Mesodermal cell (in vitro differentiated cells): ENCODE results near the gene USHBP1.
A peak's percentile ranks its signal among the peaks of the same experiment; 100 is the strongest.

Experiments
- H3K27ac ChIP-seq: 2 replicates; pipeline ENCODE4 v1.7.0; 2013; ENCODE audit warnings: mild to moderate bottlenecking, low read depth, low read length, moderate library complexity; ENCODE audit not compliant: severe bottlenecking
- H3K36me3 ChIP-seq: 2 replicates; pipeline ENCODE4 v1.7.1; 2013; ENCODE audit warnings: mild to moderate bottlenecking, low read length, moderate library complexity; ENCODE audit not compliant: control insufficient read depth, insufficient read depth
- H3K4me1 ChIP-seq: one replicate; pipeline ENCODE4 v1.7.1; 2013; ENCODE audit warnings: mild to moderate bottlenecking, low read length; ENCODE audit not compliant: insufficient read depth, control insufficient read depth, poor library complexity, severe bottlenecking
- H3K4me3 ChIP-seq: 2 replicates; pipeline ENCODE4 v1.7.0; 2013; ENCODE audit warnings: low read length, control low read depth, mild to moderate bottlenecking; ENCODE audit not compliant: insufficient read depth, poor library complexity, severe bottlenecking; ENCODE audit errors: extremely low read depth
- H3K9me3 ChIP-seq: 2 replicates; pipeline ENCODE4 v1.7.1; 2013; ENCODE audit warnings: mild to moderate bottlenecking, low read length, moderate library complexity; ENCODE audit not compliant: control insufficient read depth
- WGBS, 2 experiments: methylation state at CpG; one replicate each; pipeline ENCODE4 v1.1.5; 2013; ENCODE audit warnings: missing lambda C conversion rate in 2 of 2; ENCODE audit not compliant: insufficient coverage in 2 of 2; 5-methylcytosine and 5-hydroxymethylcytosine counted together

USHBP1 gene

GRCh38 chr19:17262557-17262956, 2.0 kb downstream of the USHBP1 start:
- peaks cover 8% of the 10 kb centered on the region for H3K4me1 ChIP-seq
- H3K27ac ChIP-seq: no peak overlapping the region
- peaks cover 4% of the 10 kb centered on the region for H3K36me3 ChIP-seq
- H3K4me3 ChIP-seq: no peak overlapping the region
- H3K9me3 ChIP-seq: no peaks in the 10 kb centered on the region
- WGBS, 2 experiments: 85% methylated on average over 13 to 14 of the region's 16 CpGs

- H3K36me3 ChIP-seq: peaks cover 4% of the 10 kb centered on the region
- H3K4me1 ChIP-seq: peaks cover 8% of the 10 kb centered on the region
- H3K4me3 ChIP-seq: no peak overlapping the region
- no peaks in the 10 kb centered on the region for H3K9me3 ChIP-seq
- H3K27ac ChIP-seq: no peak overlapping the region
- WGBS, 2 experiments: 14 to 23% methylated on average over 14 of the region's 15 CpGs
Measured at GRCh38 chr19:17260842-17261325, 3.7 kb downstream of the USHBP1 start.

- Histone ChIP-seq H3K4me3 (no peak overlapping the region), H3K4me1 (peaks cover 7% of the 10 kb centered on the region), H3K36me3 (peaks cover 4% of the 10 kb centered on the region), H3K9me3 (no peaks in the 10 kb centered on the region), H3K27ac (no peak overlapping the region)
- no CpG with 5 or more reads among the region's 1 CpG for WGBS, 2 experiments
Measured at GRCh38 chr19:17259934-17260333, 4.6 kb downstream of the USHBP1 start.

DNA sequence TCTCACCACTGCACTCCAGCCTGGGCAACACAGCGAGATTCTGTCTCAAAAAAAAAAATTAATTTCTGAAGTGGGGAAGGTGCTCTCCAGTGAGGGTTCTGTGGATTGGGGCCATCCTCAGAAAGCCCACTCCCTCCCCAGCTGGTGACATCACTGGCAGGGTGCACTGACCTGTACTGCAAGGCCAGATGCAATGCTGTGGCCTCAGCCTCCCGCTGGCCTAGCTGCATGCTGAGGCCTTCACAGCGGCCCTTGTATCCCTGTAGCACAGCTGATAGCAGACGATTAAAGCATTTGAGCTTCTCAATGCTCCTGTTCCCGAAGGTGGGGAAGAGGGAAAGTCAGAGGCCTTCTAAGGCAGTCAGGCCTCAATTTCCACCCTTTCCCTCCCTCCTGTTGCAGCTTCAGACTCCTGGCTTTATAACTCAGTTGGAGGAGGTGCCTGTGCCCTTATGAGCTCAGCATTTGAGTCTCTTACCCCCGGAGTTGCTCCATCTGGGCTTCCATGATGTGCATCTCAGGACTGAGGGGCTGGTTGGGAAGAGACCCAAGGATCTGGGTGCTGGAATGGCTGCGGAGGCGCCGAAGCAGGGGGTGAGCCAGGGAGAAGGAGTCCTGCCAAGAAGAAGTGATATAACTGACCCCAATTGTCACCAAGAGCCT, 5.3 kb downstream of the USHBP1 start:
- H3K4me3 ChIP-seq: no peak overlapping the region
- WGBS, 2 experiments: 86 to 91% methylated on average over 7 to 8 of the region's 9 CpGs
- no peak overlapping the region for H3K27ac ChIP-seq

GRCh38 chr19:17256130-17256529, 8.4 kb downstream of the USHBP1 start:
- Histone ChIP-seq H3K27ac (no peak overlapping the region), H3K4me1 (no peaks in the 10 kb centered on the region), H3K36me3 (peaks cover 4% of the 10 kb centered on the region), H3K4me3 (no peak overlapping the region), H3K9me3 (no peaks in the 10 kb centered on the region)
- WGBS, 2 experiments: 86 to 90% methylated on average over 3 of the region's 3 CpGs

More for the DNA sequence above, 5.3 kb downstream of the USHBP1 start:
- Histone ChIP-seq H3K36me3 (peaks cover 4% of the 10 kb centered on the region), H3K9me3 (no peaks in the 10 kb centered on the region), H3K4me1 (peaks cover under 1% of the 10 kb centered on the region)

DNA sequence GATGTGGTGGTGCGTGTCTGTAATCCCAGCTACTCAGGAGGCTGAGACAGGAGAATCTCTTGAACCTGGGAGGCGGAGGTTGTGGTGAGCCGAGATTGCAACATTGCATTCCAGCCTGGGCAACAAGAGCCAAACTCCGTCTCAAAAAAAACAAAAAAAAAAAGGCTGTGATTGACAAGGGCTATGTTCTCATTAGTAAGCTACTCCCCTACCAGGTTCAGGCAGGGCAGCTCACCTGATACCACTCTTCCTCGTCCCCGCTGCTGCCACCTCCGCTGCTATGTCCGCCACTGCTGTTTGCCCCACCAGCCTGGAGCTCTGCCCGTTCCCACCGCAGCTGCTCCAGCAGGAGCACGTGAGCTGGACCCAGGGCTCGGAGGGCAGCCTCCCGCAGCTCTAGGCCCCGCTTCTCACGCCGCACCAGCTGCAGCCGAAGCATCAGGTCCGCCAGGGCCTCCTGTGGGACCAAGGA, 9.4 kb downstream of the USHBP1 start:
- 89% methylated on average over 16 to 17 of the region's 18 CpGs for WGBS, 2 experiments
- H3K4me3 ChIP-seq: no peak overlapping the region

DNA sequence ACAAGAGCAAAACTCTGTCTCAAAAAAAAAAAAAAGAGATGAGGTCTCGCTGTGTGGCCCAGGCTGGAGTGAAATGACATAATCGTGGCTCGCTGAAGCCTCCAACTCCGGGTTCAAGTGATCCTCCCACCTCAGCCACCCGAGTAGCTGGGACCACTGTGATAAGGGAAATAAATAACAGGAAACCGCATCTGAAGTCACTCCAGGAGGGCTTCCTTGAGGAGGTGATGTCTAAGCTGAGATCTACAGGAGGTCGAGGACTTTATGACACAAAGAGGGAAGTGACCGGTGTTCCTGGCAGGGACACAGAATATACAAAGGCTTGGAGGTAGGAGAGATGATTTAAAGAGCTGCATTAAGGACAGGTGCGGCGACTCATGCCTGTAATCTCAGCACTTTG, 9.9 kb downstream of the USHBP1 start:
- no peak overlapping the region for H3K4me3 ChIP-seq
- H3K4me1 ChIP-seq: no peaks in the 10 kb centered on the region
- no peaks in the 10 kb centered on the region for H3K9me3 ChIP-seq
- WGBS, 2 experiments: 85 to 94% methylated on average over 7 to 10 of the region's 10 CpGs
- no peak overlapping the region for H3K27ac ChIP-seq
- peaks cover 4% of the 10 kb centered on the region for H3K36me3 ChIP-seq

More for the DNA sequence above, 9.4 kb downstream of the USHBP1 start:
- H3K4me1 ChIP-seq: no peaks in the 10 kb centered on the region
- no peaks in the 10 kb centered on the region for H3K9me3 ChIP-seq
- peaks cover 4% of the 10 kb centered on the region for H3K36me3 ChIP-seq
- no peak overlapping the region for H3K27ac ChIP-seq

GRCh38 chr19:17249887-17250548, 14.5 kb downstream of the USHBP1 start:
- H3K27ac ChIP-seq: no peak overlapping the region
- H3K36me3 ChIP-seq: no peaks in the 10 kb centered on the region
- 93 to 99% methylated on average over 8 to 12 of the region's 15 CpGs for WGBS, 2 experiments
- H3K4me3 ChIP-seq: no peak overlapping the region
- H3K4me1 ChIP-seq: peaks cover 7% of the 10 kb centered on the region
- no peaks in the 10 kb centered on the region for H3K9me3 ChIP-seq

DNA sequence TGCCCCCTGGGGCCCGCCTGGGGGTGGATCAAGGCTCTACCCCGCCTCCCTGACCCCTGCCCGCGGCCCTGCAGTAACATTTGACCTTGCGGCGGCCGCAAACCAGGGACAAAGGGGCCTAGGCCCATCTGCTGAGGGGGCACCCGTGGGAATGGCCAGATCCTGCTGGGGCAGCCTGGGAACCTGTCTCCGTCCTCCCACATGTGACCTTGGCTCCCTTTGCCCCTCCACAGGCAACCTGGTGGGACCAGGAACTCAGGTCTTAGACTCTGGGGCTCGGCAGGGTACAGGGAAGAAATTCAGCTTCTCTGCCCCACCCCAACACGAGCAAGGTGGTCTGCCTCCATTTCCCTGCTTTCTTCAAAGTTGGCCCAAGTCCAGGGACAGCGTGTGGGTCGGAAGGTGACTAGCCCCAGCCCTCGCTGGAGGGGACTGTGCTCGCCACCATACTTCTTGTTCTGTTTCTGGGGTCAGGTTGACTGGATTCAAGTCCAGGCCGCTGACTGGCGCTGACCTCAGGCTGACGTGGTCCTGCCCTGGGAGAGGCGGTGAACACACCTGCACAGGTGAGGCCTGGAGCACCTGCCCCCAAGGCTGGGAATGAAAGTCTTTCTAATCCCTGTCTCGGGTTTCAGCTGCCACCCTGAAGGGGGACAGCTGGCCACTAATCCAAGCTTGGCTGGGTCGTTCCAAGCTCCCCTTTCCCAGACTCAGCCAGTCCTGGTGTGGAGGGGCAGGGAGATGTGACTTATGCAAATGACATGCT, 16.4 kb downstream of the USHBP1 start:
- H3K36me3 ChIP-seq: no peaks in the 10 kb centered on the region
- H3K4me3 ChIP-seq: no peak overlapping the region
- 49 to 65% methylated on average over 13 to 21 of the region's 21 CpGs for WGBS, 2 experiments
- H3K9me3 ChIP-seq: no peaks in the 10 kb centered on the region
- H3K27ac ChIP-seq: no peak overlapping the region
- peaks cover 10% of the 10 kb centered on the region for H3K4me1 ChIP-seq

DNA sequence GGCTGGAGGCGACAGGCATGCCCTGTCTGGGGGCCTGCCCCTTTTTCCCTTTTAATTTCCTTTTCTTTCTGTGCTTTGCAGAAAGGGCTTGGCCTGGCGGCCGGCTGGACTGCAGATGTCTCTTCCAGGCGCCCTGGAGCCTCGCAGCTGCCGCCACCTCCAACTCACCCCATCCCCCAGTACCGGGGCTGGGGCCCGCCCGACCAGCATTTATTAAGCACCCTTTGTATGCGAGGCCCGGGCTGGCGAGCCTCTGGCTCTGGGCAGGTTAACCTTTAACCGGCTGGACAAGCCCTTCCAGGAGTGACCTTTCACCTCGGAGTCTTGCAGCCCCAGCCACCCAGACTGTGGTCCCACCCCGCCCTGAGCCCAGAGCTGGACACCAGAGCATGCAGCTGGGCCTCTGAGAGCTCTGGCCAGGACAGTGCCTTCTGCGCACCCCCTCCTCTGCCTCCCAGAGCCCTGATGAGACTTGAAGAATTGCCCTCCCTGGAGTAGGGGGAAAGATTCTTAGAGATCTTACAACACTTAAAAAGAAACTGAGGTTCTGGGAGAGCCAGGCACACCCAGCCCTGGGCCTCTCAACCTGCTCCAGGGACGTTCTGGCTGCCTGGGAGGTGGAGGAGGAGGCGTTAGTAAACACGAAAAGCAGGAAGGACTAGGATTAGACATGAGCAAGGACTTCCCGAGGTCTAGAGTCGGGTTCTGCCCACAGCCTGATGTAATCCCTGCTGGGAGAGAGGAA, 17.7 kb downstream of the USHBP1 start:
- peaks cover 20% of the 10 kb centered on the region for H3K4me1 ChIP-seq
- H3K36me3 ChIP-seq: no peaks in the 10 kb centered on the region
- no peaks in the 10 kb centered on the region for H3K9me3 ChIP-seq
- H3K27ac ChIP-seq: peak overlapping the region; percentile 83
- peak overlapping the region; percentile 41 for H3K4me3 ChIP-seq
- 15 to 20% methylated on average over 18 to 20 of the region's 21 CpGs for WGBS, 2 experiments
